NCI-H748 (cell line): ENCODE measurements around the gene JAKMIP1.

Experiments
- DNase-seq: peaks from one replicate; lab custom pipeline; 2025; ENCODE audit not compliant: unreplicated experiment; lab: John Stamatoyannopoulos, UW

JAKMIP1 gene

DNA sequence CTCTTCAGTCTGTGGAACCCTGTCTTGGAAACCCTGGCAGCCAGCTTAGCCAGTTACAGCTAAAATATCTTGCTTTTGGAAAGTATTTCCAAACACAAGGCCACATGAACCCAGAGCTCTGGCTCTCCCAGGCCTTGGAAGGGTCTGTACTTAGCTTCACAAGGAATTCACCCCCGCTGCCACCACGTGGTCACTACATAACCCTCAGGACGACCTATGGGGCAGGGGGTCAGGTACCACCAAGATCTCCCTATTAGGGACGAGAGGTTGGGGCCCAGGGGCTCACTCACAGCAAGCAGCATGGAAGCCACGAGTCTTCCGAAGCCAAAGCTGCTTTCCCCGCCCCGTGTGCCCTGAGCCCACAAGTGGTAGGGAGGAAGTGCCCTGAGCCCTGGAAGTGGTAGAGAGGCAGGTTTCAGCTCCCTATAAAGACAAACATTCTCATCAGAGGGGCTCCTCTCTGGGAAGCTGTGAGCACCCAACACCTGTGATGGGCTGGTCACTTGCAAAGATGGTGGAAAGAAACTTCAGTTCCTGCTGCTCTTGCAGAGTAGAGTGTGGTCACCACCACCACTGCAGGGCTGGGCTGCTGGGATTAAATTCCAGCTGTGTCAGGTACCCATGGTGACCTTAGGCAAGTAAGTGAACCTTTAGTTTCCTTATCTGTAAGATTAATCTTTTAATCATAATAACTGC is 4.7 kb upstream of the JAKMIP1 start:
- DNase-seq, result no peak

GRCh38 chr4:6204098-6204497 is 3.7 kb upstream of the JAKMIP1 start:
- DNase-seq, result no peak

DNA sequence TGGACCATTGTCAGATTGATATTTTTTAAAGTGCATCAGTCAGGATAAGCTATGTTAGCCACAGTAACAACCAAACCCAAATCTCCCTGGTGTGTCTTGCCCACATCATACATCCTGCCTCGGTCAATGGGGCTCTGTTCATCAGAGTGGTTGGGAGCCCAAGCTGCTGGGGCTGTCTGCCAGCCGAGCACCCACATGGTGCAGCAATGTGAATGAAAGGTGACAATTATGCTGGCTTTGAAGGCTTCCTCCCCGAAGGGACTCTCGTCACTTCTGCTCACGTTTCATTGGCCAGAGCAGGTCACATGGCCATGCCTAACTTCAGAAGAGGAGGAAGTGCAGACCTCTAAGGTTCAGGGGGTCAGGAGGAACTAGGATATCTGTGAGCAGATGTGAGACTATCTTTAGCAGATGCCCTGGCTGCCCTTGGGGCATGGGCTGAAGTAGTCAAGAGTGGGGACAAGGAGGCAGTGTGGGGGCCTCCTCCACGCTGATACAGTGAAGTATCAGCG is 1.3 kb upstream of the JAKMIP1 start:
- DNase-seq, result no peak

- DNase-seq, result peak; percentile 84
Observed at GRCh38 chr4:6200922-6201362, 593 bp upstream of the JAKMIP1 start.

- peak; percentile 46 for DNase-seq
Observed at GRCh38 chr4:6199422-6199921, 877 bp downstream of the JAKMIP1 start.

DNA sequence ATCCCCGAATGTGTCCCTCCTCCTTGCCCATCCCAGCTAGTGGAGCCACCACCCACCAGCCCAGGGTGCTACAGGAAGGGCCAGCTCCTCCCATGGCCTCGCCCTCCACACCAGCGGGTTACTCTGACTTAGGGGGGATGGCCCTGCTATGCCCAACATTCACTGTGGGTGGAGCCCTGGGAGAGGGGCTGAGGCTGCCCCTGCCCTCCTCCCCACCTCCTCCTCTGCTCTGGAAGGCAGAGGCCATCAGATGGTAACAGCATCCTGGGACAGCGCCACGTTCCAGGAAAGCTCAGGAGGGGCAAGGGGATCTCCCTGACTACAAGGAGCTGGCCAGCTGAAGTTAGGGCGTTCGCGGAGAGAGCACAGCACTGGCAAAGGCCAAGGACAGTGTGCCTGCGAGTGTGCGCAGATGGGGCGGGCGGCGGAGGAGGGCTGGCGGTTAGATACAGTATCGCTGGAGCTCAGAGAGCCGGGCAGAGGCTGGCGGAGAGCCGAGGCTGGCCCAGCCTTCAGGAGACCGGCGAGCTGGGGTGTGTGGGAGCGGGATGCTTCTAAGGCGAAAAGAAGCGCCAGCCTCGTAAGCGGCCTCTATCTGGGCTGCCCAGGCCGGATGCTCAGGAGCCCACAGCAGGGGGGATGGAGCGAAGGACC is 1.5 kb downstream of the JAKMIP1 start:
- DNase-seq, result peak; percentile 78

DNA sequence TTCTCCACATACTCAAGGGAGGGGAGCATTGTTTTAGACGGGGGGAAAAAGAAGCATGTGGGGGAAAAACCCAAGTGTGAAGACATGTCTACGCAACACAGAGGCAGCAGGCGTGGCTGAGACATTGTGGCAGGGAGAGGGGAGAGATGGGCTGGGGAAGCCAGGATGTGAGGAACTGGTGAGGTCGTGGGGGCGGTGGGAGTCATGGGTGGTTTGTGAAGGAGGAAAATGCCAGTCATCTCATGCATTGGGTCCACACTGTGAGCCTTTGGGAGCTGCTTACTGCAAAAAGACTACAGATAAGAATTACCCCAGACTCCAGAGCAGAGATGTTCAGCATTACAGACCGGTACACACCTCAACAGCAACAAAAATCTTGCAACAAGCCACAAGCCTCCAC is 2.1 kb downstream of the JAKMIP1 start:
- no peak for DNase-seq

- DNase-seq, result no peak
Observed at GRCh38 chr4:6197433-6198174, 2.7 kb downstream of the JAKMIP1 start.

DNA sequence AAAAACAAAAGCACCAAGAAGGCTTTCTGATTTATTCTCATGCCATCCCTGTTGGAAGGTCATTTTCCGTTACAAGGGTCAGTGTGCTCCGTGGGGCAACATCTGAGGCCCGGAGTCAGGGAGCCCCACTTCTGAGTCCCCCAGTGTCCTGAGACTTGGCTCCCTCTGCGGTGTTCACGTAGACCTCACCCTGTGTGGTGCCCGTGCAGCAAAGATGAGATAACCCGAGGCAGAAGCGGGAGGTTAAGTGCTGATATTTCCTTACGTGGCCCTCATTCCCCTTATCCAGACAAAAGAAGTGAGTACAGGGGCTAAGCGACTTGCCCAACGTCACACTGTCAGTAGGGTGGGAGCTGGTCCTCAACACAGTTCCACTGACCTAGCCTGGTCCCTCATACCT is 3.5 kb downstream of the JAKMIP1 start:
- no peak for DNase-seq

GRCh38 chr4:6196324-6196723 is 4.0 kb downstream of the JAKMIP1 start:
- DNase-seq, result no peak

DNA sequence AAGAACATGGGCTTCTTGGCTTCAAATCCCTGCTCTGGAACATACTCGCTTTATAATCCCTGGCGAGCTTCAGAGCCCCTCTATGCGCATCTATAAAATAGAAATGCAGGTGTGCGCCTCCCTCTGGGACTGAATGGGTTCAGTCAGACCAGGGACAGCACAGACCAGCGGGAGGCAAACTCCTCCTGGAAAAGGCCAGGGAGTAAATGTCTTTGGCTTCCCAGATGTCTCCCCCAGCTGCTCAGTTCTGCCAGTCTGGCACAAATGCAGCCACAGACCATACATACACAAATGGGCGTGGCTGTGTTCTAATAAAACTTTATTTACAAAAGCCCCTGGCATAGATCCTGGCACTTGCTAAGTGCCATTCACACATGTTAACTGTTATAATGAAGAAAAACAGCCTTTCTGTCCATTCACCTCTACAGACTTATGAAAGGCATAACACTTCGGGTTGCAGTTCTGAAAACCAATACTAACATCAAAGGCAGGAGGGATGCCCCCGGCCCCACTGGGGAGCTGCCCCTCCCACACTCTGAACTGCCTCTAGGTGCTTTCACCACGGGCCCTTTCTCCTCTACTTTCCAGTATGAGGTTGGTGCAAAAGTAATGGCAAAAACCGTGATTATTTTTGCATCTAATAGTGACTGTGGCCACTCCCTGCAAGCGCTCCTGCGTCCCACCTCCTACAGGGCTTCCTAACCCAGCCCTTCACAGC is 4.6 kb downstream of the JAKMIP1 start:
- peak; percentile 52 for DNase-seq

GRCh38 chr4:6194458-6195195 is 5.7 kb downstream of the JAKMIP1 start:
- DNase-seq, result no peak

GRCh38 chr4:6193399-6193798 is 7.0 kb downstream of the JAKMIP1 start:
- no peak for DNase-seq

- no peak for DNase-seq
Observed at GRCh38 chr4:6192245-6192644, 8.1 kb downstream of the JAKMIP1 start.

- DNase-seq, result no peak
Observed at GRCh38 chr4:6191448-6192130, 8.8 kb downstream of the JAKMIP1 start.

DNA sequence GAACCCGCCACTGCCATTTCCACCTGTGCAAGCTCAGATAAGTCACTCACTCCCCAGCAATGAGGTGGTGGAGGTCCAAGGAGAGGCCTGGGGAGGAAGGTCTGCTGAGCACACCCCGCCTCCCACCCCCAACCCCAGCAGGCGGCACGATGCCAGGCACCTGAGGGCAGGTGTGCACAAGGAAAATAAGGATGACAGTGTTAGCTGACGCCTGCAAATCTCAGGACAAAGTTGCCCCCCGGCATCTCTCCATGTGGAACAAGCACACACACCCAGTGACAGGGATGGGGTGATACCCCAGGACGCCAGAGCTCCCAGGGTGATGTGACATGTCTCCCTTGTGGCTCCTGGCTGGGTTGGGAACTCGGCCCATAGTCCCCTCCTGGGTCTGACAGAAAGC is 9.9 kb downstream of the JAKMIP1 start:
- DNase-seq, result no peak

DNA sequence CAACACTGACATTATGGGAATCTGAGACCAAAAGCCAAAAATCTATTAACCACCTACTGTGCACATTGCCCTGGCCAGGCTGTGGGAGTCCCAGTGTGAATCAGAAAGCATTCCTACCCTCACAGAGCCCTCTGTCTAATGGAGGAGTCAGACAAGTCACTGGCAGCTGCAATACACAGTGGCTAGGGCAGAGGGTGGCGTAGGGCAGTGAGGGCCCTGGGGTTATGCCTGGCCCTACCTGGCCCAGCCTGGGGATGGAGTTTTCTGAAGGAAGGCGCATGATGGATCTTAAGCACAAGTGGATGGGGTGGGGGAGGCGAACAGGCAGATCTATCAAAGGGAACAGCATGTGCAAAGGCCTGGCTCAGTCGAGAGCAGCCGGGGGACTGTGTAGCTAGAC is 10.8 kb downstream of the JAKMIP1 start:
- DNase-seq, result no peak

DNA sequence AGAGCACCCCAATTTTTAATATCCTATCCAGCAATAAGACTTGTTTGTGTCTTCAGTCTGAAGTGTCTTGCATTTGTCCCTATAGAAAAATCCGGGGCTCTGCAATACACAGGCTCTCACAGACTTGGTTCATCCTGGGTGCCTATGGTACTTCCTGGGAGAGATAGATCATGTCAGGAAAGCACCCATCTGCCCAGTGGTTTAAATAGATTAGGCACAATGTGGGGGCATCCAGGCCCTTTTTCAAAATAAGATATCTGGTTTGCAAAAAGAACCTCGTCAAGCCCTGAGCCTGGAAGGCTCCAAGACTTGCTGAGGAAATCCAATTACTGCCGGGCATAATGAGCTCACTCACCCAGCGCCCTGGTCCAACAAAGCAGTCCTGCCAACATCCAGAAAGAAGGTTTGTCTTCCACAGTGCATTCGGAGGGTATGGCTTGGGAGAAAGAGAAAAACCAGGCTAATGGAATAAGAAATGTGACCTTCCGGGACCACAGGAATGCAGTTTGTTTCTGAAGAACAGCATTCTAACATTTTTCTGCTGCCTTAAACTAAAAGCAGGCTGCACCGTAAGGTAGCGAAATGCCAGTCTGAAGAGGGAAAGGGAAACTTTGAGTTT is 11.6 kb downstream of the JAKMIP1 start:
- no peak for DNase-seq

GRCh38 chr4:6184169-6184568 is 16.2 kb downstream of the JAKMIP1 start:
- DNase-seq, result no peak
